NCI-H446 treated with DMSO at 0.1 percent for 48 hours (cell line): ENCODE results near the gene MFSD11.
"Not testable (repeated sequence)": the region's sequence is repeated elsewhere in the genome, so short reads cannot be mapped to it uniquely, and the experiment has no call there.

Source experiments
- DNase-seq: peaks from one replicate; lab custom pipeline; 2025; lab: John Stamatoyannopoulos, UW

MFSD11 gene

GRCh38 chr17:76797241-76797840 lies 59.4 kb downstream of the MFSD11 start:
- DNase-seq: no peak

- no peak for DNase-seq
Measured at GRCh38 chr17:76801706-76802105, 63.8 kb downstream of the MFSD11 start.

- no peak for DNase-seq
Measured at GRCh38 chr17:76805319-76805718, 67.4 kb downstream of the MFSD11 start.

GRCh38 chr17:76806151-76806550 lies 68.2 kb downstream of the MFSD11 start:
- not testable (repeated sequence) for DNase-seq

GRCh38 chr17:76806767-76807166 lies 68.8 kb downstream of the MFSD11 start:
- not testable (repeated sequence) for DNase-seq

- no peak for DNase-seq
Measured at GRCh38 chr17:76808326-76808725, 70.4 kb downstream of the MFSD11 start.

- peak; percentile 81 for DNase-seq
Measured at GRCh38 chr17:76810956-76811355, 73.0 kb downstream of the MFSD11 start.

- no peak for DNase-seq
Measured at GRCh38 chr17:76811834-76812233, 73.9 kb downstream of the MFSD11 start.

- no peak for DNase-seq
Measured at GRCh38 chr17:76812263-76812662, 74.3 kb downstream of the MFSD11 start.

- no peak for DNase-seq
Measured at GRCh38 chr17:76812968-76813367, 75.0 kb downstream of the MFSD11 start.

GRCh38 chr17:76815907-76816589 lies 78.1 kb downstream of the MFSD11 start:
- not testable (repeated sequence) for DNase-seq

GRCh38 chr17:76816590-76817135 lies 78.7 kb downstream of the MFSD11 start:
- DNase-seq: peak; percentile 32

GRCh38 chr17:76820039-76820438 lies 82.1 kb downstream of the MFSD11 start:
- DNase-seq: no peak

GRCh38 chr17:76820561-76820960 lies 82.6 kb downstream of the MFSD11 start:
- DNase-seq: peak; percentile 91

- no peak for DNase-seq
Measured at GRCh38 chr17:76822184-76822778, 84.4 kb downstream of the MFSD11 start.

GRCh38 chr17:76824093-76824492 lies 86.2 kb downstream of the MFSD11 start:
- no peak for DNase-seq

- no peak for DNase-seq
Measured at GRCh38 chr17:76826330-76827068, 88.6 kb downstream of the MFSD11 start.

- no peak for DNase-seq
Measured at GRCh38 chr17:76827736-76828135, 89.8 kb downstream of the MFSD11 start.
